ENCODE data around the gene TOR4A.
"Not testable (repeated sequence)": the region's sequence is repeated elsewhere in the genome, so short reads cannot be mapped to it uniquely, and the experiment has no call there.

TOR4A gene

DNA sequence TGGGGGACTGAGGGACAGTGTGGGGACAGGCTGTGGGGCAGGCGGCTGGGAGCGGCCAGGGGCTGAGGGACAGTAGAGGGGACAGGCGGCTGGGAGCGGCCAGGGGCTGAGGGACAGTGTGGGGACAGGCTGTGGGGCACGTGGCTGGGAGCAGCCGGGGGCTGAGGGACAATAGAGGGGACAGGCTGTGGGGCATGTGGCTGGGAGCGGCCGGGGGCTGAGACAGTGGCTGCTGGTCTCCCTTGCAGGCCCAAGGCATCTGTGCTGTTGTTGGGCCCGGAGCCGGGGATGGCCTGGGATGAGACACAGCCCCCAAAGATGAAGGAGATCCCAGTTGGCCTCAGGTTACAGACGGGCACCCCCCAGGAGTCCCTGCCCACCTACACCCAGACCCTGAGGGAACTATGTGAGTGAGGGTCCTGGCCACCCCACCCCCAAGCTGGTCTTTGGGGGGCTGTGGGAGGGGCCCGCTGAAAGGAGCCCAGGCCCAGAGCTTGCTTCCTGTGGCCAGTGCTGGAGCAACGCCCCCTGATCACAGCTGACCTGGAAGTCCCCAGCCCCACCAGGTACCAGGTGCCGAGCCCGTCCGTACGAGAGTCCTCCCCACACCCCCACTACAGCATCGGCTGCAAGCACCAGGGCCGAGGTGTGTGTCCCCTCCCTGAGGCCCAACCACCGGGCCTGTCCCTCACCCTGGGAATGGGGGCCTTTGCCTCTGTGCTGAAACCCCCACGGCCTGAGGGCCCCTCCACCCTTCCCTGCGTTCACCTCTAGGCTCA lies 25.8 kb upstream of the TOR4A start:
- no peak for DNase-seq (ENCODE audit: low read depth in 2 of 2, low spot score in 1 of 2)

DNA sequence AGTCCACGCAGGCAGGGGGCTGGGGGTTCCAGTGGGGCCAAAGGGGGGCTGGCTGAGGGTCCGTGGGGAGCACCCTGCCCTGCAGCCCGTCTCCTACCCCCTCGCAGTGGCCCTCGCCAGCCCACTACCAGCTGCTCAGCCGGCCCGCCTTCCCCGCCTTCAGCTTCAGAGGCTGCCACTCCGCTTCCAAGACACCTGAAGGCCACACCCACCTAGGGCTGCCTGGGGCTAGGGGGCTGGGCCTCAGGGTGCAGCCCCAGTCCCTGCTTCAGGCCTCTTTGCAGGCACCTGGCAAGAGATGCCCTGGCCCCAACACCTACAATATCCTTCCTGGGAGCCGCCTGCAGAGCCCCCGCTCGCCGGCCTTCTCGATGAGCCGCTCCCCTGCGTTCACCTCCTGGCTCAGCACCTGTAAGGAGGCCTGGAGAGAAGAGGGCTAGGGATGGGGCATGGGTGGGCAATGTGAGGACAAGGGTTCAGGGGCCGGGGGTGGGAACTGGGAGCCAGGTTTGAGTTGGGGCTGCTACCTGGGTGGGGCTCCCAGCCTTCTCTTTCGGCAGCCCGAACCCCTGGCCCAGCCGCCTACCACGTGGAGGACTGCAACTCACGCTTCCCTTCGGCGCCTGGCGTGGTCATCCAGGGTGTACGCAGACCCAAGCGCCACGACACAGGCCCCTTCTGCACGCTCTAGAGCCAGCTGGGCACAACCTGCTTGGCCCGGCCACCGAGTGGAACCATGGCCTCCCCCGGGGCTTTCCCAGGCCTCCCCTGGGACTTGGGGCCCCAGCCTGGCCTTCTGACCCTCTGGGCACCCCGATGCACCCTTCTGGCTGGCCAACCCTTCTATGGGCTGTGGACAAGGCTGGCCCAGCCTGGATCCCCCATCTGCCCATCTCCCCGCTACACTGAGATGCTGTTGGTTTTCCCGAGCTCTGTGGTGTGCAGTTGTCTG lies 24.7 kb upstream of the TOR4A start:
- DNase-seq (ENCODE audit: low read depth in 2 of 2, low spot score in 1 of 2) = no peak

- no peak for DNase-seq (ENCODE audit: low read depth in 2 of 2, low spot score in 1 of 2)
Measured at GRCh38 chr9:137253717-137254623, 23.6 kb upstream of the TOR4A start.

DNA sequence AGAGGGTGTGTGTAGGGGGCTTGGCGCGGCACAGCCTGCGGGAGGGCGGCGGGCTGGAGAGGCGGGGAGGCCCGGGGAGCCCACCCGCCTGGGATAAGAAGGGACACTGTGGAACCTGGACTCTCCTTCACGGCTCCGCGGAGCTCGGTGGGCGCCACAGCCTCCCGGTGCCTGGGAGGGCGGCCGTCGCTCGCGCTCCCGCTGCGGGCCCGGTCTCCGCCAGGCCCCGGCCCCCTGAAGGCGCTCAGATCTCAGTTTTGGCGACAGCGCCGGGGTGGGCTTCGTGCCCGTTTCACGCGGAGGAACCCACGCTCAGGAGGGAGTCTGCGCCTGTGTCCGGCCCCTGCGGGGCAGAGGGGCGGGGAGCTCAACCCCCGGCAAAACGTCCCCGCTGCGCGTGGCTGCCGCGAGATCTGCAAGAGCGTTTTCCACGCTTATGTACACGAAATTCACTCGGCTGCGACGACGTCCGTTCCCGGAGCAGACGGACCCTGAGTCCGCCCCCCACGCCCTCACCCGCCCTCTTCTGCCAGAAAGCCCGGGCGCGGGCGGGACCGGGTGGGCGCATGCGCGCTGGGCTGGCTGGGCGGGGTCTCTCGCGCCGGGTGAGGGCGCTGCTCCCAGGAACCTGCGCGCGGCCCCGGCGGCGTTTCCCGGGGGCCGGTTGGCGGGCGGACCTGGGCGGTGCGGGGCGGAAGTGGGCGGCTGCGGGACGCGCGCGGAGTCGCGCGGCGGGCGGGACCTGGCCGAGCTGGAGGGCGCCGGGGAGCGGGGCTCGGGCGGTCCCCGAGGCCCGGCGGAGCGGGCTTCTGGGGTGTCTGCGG lies 22.7 kb upstream of the TOR4A start, which contains the start of gene NELFB:
Gene NELFB (plus strand): TSS at position 704 of the 824 bp plus-strand sequence.
- peak; percentile 94 to 96 for DNase-seq (ENCODE audit: low read depth in 2 of 2, low spot score in 1 of 2)

GRCh38 chr9:137255448-137256114 lies 21.9 kb upstream of the TOR4A start:
- no peak for DNase-seq (ENCODE audit: low read depth in 2 of 2, low spot score in 1 of 2)

DNA sequence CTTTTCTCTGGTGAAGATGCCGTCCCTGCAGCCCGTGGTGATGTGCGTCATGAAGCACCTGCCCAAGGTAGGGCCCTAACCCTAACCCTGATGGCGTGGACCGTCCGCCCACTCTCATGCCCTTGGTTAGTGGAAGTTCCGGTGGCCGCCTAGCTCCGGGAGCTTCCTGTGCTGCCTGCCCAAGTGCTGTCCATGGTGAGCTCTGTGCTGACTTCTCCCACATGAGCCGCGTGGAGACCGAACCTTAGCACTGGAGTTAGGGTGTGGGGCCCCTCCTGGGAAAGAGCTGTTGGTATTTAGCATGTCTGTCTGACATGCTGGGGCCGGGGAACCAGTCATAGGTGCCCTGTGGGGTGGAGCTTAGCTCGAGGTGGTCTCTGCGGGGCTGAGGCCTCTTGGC lies 21.2 kb upstream of the TOR4A start:
- DNase-seq (ENCODE audit: low read depth in 2 of 2, low spot score in 1 of 2) = no peak

DNA sequence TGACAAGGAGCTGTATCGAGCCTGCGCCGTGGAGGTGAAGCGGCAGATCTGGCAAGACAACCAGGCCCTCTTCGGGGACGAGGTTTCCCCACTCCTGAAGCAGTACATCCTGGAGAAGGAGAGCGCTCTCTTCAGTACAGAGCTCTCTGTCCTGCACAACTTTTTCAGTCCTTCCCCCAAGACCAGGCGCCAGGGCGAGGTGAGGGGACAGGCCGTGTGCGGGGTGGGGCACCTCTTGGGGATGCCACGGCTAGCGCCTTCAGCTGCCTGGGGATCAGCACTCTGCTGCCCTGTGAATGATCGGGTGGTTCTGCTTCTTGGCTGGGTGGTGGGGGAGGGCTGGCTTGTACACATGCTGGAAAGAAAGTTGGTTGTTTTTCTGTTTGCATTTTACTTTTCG lies 20.7 kb upstream of the TOR4A start:
- no peak for DNase-seq (ENCODE audit: low read depth in 2 of 2, low spot score in 1 of 2)

- not testable (repeated sequence) for DNase-seq (ENCODE audit: low read depth in 2 of 2, low spot score in 1 of 2)
Measured at GRCh38 chr9:137262173-137262908, 15.2 kb upstream of the TOR4A start.

DNA sequence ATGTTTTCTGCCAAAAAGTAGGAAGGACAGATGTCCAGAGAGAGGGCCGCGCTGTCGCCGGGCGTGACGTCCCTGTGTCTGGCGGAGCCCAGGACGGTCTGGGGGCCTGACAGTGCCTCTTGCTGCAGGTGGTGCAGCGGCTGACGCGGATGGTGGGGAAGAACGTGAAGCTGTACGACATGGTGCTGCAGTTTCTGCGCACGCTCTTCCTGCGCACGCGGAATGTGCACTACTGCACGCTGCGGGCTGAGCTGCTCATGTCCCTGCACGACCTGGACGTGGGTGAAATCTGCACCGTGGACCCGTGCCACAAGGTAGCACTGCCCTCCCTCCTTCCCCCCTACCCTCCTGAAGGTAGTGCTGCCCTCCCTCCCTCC lies 14.6 kb upstream of the TOR4A start:
- DNase-seq (ENCODE audit: low read depth in 2 of 2, low spot score in 1 of 2) = no peak

GRCh38 chr9:137263506-137263905 lies 14.0 kb upstream of the TOR4A start:
- no peak for DNase-seq (ENCODE audit: low read depth in 2 of 2, low spot score in 1 of 2)

DNA sequence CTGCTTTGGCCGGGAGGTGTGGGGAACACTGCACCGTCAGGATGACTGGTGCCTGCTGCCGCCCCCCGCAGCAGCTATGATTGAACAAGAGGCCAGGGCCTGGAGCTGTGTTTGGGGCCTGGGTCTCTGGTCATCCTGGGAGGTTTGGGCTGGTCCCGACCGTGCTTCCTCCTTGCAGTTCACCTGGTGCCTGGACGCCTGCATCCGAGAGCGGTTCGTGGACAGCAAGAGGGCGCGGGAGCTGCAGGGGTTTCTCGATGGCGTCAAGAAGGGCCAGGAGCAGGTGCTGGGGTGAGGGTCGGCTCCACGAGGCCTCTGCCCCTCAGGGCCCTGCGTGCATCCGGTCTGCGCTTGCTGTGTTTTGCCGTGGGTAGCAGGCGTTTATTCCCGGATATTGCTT lies 13.5 kb upstream of the TOR4A start:
- no peak for DNase-seq (ENCODE audit: low read depth in 2 of 2, low spot score in 1 of 2)

- DNase-seq (ENCODE audit: low read depth in 2 of 2, low spot score in 1 of 2) = no peak
Measured at GRCh38 chr9:137265496-137266161, 11.9 kb upstream of the TOR4A start.

DNA sequence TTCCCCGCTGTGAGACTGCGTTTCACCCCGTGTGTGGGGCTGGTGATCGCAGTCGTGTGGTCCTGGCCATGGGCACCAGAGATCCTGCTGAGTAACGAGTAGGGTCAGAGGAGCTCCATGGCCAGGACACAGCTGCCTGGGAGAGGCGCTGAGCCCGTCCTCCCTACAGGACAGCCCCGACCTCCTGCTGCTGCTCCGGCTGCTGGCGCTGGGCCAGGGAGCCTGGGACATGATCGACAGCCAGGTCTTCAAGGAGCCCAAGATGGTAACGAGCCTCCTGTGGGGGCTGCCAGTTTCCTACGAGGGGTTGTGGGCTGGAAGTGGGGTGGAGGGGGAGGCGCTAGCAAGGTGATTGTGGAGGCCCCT lies 11.4 kb upstream of the TOR4A start:
- no peak for DNase-seq (ENCODE audit: low read depth in 2 of 2, low spot score in 1 of 2)

DNA sequence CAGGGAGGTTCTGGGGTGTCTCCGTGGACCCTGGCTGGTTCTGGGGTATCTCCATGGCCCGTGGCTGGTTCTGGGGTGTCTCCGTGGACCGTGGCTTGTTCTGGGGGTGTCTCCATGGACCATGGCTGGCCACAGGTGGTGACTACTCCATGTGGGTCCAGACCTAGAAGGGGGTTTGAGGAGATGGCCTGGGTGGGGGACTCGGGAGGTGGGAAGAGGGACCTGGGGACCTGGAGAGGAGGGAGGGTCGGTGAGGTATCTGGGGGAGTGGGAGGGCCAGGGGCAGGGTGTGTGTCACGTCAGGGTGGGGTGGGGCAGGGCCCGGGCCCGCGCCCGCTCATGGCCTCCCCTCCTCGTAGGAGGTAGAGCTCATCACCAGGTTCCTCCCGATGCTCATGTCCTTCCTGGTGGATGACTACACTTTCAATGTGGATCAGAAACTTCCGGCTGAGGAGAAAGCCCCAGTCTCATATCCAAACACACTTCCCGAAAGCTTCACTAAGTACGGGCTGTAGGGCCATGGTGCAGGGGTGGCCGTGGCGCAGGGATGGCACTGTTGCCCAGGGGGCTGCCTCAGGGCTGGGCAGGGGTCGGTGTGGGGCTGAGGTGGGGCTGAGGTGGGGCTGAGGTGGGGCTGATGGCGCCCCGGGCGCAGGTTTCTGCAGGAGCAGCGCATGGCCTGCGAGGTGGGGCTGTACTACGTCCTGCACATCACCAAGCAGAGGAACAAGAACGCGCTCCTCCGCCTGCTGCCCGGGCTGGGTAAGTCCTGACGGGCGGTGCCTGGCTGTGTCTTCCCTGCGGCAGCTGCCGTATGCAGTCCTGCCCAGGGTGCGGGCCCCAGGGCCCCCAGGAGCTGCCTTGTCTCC lies 10.7 kb upstream of the TOR4A start:
- no peak for DNase-seq (ENCODE audit: low read depth in 2 of 2, low spot score in 1 of 2)

DNA sequence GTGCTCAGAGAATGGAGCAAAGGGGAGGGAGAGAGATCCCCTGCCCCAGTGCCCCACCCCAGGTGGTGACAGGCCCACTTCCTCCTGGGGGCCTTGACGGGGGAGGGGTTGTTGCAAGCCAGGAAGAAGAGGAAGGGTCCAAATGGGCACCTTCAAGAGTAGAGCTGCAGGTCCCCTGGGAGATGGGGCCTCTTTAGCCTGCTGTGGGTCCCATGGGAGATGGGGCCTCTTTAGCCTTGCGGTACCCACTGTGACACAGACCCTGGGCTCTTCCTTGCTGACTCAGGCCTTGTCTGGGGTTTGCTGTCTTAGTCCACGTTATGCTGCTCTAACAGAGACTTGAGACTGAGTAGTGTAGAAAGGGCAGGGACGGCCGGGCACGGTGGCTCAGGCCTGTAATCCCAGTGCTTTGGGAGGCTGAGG lies 9.6 kb upstream of the TOR4A start:
- DNase-seq (ENCODE audit: low read depth in 2 of 2, low spot score in 1 of 2) = no peak

GRCh38 chr9:137268538-137269201 lies 8.9 kb upstream of the TOR4A start:
- DNase-seq (ENCODE audit: low read depth in 2 of 2, low spot score in 1 of 2) = no peak

DNA sequence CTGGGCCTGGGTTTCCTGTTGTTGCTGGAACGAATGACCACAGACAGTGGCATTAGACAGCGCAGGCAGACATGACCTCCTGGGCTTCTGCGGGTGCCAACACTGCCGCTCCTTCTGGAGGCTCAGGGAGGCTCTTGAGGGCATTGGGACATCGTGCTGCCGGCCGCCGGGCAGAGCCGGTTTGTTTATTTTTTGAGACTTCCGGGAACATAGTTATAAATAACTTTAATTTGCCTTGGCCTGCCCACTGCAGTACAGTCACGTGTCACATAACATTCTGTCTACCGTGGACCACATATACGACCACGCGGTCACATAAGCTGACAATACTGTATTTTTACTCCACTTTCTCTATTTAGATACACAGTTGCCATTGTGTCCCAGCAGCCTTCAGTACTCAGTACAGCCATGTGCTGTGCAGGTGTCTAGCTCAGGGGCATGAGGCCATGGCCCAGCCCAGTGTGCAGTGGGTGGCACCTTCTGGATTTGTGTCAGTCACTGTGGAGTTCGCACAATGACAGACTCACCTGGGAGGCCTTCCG lies 8.2 kb upstream of the TOR4A start:
- no peak for DNase-seq (ENCODE audit: low read depth in 2 of 2, low spot score in 1 of 2)
